Measurements from ENCODE around the gene TSPAN9.

The TSPAN9 gene

GRCh38 chr12:3103806-3104205, 26.6 kb downstream of the TSPAN9 start:
- TF ChIP-seq EZH2phosphoT487 (IDR thresholded peaks at IDR 0.05; ENCODE audit: borderline replicate concordance, low read length) (no peak), CTCF (IDR thresholded peaks at IDR 0.05; ENCODE audit: low read depth, low read length, poor library complexity, severe bottlenecking) (no peak)
- peaks cover 3% of the 10 kb centered on the region; the same call in 1 of the 2 replicates for H3K4me1 ChIP-seq (ENCODE audit: control insufficient read depth, low read length)
- H3K9me2 ChIP-seq (replicated peaks; ENCODE audit: control insufficient read depth, low read length), result no peaks in the 10 kb centered on the region
- H4K20me1 ChIP-seq (ENCODE audit: control insufficient read depth, insufficient read depth, low read depth, low read length), result no peaks in the 10 kb centered on the region
- H3K27me3 ChIP-seq (ENCODE audit: control insufficient read depth, low read length), result peaks cover 2% of the 10 kb centered on the region; the same call in 1 of the 2 replicates
- no peak overlapping the region for H3K4me2 ChIP-seq (ENCODE audit: low read length)
- no peak overlapping the region for H3K4me3 ChIP-seq (ENCODE audit: low read length)
- H3K27ac ChIP-seq (ENCODE audit: low read depth, low read length), result no peak overlapping the region
- no peaks in the 10 kb centered on the region for H3F3A ChIP-seq (ENCODE audit: control insufficient read depth, insufficient read depth)
- no peaks in the 10 kb centered on the region for H3K9me3 ChIP-seq (ENCODE audit: control insufficient read depth, insufficient read depth, low read length)
- H3K36me3 ChIP-seq (ENCODE audit: control insufficient read depth, low read length), result no peaks in the 10 kb centered on the region
- H3K79me2 ChIP-seq (ENCODE audit: control insufficient read depth, low read length), result no peaks in the 10 kb centered on the region

GRCh38 chr12:3105690-3106479, 28.7 kb downstream of the TSPAN9 start:
- H3K27me3 ChIP-seq (ENCODE audit: control insufficient read depth, low read length), result 0 out of 2 replicates have a peak, but pooled peaks cover 2% of the 10 kb centered on the region
- no peaks in the 10 kb centered on the region for H3K79me2 ChIP-seq (ENCODE audit: control insufficient read depth, low read length)
- no peak overlapping the region for H3K4me3 ChIP-seq (ENCODE audit: low read length)
- H3K36me3 ChIP-seq (ENCODE audit: control insufficient read depth, low read length), result no peaks in the 10 kb centered on the region
- H3K9me3 ChIP-seq (ENCODE audit: control insufficient read depth, insufficient read depth, low read length), result no peaks in the 10 kb centered on the region
- no peak overlapping the region for H3K4me2 ChIP-seq (ENCODE audit: low read length)
- H4K20me1 ChIP-seq (ENCODE audit: control insufficient read depth, insufficient read depth, low read depth, low read length), result no peaks in the 10 kb centered on the region
- no peaks in the 10 kb centered on the region for H3F3A ChIP-seq (ENCODE audit: control insufficient read depth, insufficient read depth)
- peaks cover 3% of the 10 kb centered on the region; the same call in 1 of the 2 replicates for H3K4me1 ChIP-seq (ENCODE audit: control insufficient read depth, low read length)
- TF ChIP-seq CTCF (IDR thresholded peaks at IDR 0.05; ENCODE audit: low read depth, low read length, poor library complexity, severe bottlenecking) (no peak), EZH2phosphoT487 (IDR thresholded peaks at IDR 0.05; ENCODE audit: borderline replicate concordance, low read length) (no peak)
- no peaks in the 10 kb centered on the region for H3K9me2 ChIP-seq (replicated peaks; ENCODE audit: control insufficient read depth, low read length)
- no peak overlapping the region for H3K27ac ChIP-seq (ENCODE audit: low read depth, low read length)

GRCh38 chr12:3106579-3106978, 29.4 kb downstream of the TSPAN9 start:
- Histone ChIP-seq H3K9me2 (replicated peaks; ENCODE audit: control insufficient read depth, low read length) (no peaks in the 10 kb centered on the region), H3F3A (ENCODE audit: control insufficient read depth, insufficient read depth) (no peaks in the 10 kb centered on the region), H3K4me2 (ENCODE audit: low read length) (no peak overlapping the region), H3K4me3 (ENCODE audit: low read length) (no peak overlapping the region), H4K20me1 (ENCODE audit: control insufficient read depth, insufficient read depth, low read depth, low read length) (no peaks in the 10 kb centered on the region), H3K36me3 (ENCODE audit: control insufficient read depth, low read length) (no peaks in the 10 kb centered on the region), H3K27ac (ENCODE audit: low read depth, low read length) (no peak overlapping the region), H3K27me3 (ENCODE audit: control insufficient read depth, low read length) (no peaks in the 10 kb centered on the region), H3K9me3 (ENCODE audit: control insufficient read depth, insufficient read depth, low read length) (no peaks in the 10 kb centered on the region), H3K79me2 (ENCODE audit: control insufficient read depth, low read length) (no peaks in the 10 kb centered on the region), H3K4me1 (ENCODE audit: control insufficient read depth, low read length) (peaks cover 3% of the 10 kb centered on the region; the same call in 1 of the 2 replicates)
- no peak for TF ChIP-seq EZH2phosphoT487 (IDR thresholded peaks at IDR 0.05; ENCODE audit: borderline replicate concordance, low read length)
- TF ChIP-seq CTCF (IDR thresholded peaks at IDR 0.05; ENCODE audit: low read depth, low read length, poor library complexity, severe bottlenecking), result no peak

Data from DOHH2 (cell line).